ENCODE data around the gene WASF2. TPM values are rescaled to one million over a fixed set of nuclear protein-coding genes. Genes with fewer than 3 reads are reported as not detected.

Gene WASF2, protein sequence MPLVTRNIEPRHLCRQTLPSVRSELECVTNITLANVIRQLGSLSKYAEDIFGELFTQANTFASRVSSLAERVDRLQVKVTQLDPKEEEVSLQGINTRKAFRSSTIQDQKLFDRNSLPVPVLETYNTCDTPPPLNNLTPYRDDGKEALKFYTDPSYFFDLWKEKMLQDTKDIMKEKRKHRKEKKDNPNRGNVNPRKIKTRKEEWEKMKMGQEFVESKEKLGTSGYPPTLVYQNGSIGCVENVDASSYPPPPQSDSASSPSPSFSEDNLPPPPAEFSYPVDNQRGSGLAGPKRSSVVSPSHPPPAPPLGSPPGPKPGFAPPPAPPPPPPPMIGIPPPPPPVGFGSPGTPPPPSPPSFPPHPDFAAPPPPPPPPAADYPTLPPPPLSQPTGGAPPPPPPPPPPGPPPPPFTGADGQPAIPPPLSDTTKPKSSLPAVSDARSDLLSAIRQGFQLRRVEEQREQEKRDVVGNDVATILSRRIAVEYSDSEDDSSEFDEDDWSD
- 2.5 and 3.3 TPM in 2 replicates for polyA plus RNA-seq
- 7.5 and 9.3 TPM in 2 replicates for polyA minus RNA-seq

DNA sequence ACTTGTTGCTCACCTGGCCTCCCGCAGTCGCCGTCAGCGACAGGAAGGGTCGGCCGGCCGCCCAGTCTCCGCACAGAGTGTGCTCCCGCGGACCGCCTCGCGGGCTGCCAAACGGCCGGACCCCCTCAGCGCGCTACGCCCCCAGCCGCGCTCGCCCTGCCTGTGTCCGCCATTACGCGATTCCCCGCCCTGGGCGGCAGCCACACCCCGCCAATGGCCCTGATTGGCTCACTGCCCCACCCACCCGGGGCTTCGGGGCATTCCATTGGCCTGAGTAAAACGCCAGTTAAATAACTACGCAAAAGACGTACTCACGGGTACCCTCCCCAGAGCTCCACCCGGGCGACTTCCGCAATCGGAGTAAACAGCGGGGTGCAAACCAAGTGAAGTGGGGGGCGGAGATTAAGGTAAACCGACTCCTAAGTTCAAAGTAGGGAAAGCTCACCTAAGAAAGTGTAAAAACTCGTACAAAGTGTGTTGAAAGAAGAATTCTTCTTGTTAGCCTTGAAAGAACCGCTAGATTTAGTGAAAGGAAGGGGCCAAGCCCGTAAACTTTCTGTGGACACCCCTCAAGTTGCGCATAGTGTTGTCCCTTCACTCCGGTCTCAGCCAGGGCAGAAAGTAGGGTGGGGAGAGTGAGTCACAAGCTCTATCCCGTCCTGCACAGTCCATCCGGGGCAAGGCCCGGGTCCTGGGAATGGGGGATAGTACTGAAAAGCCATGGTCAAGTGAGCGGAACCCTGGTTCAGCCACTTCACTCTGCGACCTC is at the start of gene WASF2:
Gene WASF2, minus strand, starts transcription at position 195 of the 769 bp plus-strand sequence. CDS start 61,277 bp downstream, outside the sequence.
- Histone ChIP-seq H3K9ac (ENCODE audit: low read length) (peak within 1 kb of the TSS; percentile 68), H3K79me2 (replicated peaks; ENCODE audit: insufficient read depth, low read length) (peaks cover 23% of the 10 kb centered on the region), H3K27ac (ENCODE audit: low read length) (peak within 1 kb of the TSS; percentile 37), H3K4me3 (ENCODE audit: low read length) (peak within 1 kb of the TSS; percentile 100), H3K4me2 (ENCODE audit: low read length) (peak within 1 kb of the TSS; percentile 86), H3K27me3 (ENCODE audit: insufficient read depth, low read depth, low read length) (no peaks in the 10 kb centered on the region), H3K9me2 (ENCODE audit: insufficient read depth, low read length) (no peaks in the 10 kb centered on the region), H3K9me3 (ENCODE audit: low read length) (no peaks in the 10 kb centered on the region), H3F3A (ENCODE audit: insufficient read depth, low read length, poor library complexity, severe bottlenecking) (peaks cover 4% of the 10 kb centered on the region), H4K20me1 (ENCODE audit: insufficient read depth) (no peaks in the 10 kb centered on the region), H3K36me3 (ENCODE audit: insufficient read depth, low read length) (no peaks in the 10 kb centered on the region), H2AFZ (ENCODE audit: low read depth, low read length) (peak within 1 kb of the TSS; percentile 38)
- TF ChIP-seq RAD21 (conservative IDR thresholded peaks at IDR 0.05) (peak; percentile 44), SMC3 (conservative IDR thresholded peaks at IDR 0.05; ENCODE audit: poor library complexity) (peak; percentile 54), MXI1 (conservative IDR thresholded peaks at IDR 0.05; ENCODE audit: poor library complexity, severe bottlenecking) (peak; percentile 53), TAF1 (IDR thresholded peaks at IDR 0.05; ENCODE audit: low read depth) (peak; percentile 86), EZH2 (IDR thresholded peaks at IDR 0.05; ENCODE audit: borderline replicate concordance, insufficient read depth, low read length, poor library complexity, severe bottlenecking) (no peak), POLR2AphosphoS5 (IDR thresholded peaks at IDR 0.05) (peak; percentile 76), EP300 (conservative IDR thresholded peaks at IDR 0.05; ENCODE audit: poor library complexity, severe bottlenecking) (no peak)
- TF ChIP-seq, protein P1, sequence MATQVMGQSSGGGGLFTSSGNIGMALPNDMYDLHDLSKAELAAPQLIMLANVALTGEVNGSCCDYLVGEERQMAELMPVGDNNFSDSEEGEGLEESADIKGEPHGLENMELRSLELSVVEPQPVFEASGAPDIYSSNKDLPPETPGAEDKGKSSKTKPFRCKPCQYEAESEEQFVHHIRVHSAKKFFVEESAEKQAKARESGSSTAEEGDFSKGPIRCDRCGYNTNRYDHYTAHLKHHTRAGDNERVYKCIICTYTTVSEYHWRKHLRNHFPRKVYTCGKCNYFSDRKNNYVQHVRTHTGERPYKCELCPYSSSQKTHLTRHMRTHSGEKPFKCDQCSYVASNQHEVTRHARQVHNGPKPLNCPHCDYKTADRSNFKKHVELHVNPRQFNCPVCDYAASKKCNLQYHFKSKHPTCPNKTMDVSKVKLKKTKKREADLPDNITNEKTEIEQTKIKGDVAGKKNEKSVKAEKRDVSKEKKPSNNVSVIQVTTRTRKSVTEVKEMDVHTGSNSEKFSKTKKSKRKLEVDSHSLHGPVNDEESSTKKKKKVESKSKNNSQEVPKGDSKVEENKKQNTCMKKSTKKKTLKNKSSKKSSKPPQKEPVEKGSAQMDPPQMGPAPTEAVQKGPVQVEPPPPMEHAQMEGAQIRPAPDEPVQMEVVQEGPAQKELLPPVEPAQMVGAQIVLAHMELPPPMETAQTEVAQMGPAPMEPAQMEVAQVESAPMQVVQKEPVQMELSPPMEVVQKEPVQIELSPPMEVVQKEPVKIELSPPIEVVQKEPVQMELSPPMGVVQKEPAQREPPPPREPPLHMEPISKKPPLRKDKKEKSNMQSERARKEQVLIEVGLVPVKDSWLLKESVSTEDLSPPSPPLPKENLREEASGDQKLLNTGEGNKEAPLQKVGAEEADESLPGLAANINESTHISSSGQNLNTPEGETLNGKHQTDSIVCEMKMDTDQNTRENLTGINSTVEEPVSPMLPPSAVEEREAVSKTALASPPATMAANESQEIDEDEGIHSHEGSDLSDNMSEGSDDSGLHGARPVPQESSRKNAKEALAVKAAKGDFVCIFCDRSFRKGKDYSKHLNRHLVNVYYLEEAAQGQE (IDR thresholded peaks at IDR 0.05; ENCODE audit: borderline replicate concordance), result peak; percentile 69
- TF ChIP-seq, protein P2, sequence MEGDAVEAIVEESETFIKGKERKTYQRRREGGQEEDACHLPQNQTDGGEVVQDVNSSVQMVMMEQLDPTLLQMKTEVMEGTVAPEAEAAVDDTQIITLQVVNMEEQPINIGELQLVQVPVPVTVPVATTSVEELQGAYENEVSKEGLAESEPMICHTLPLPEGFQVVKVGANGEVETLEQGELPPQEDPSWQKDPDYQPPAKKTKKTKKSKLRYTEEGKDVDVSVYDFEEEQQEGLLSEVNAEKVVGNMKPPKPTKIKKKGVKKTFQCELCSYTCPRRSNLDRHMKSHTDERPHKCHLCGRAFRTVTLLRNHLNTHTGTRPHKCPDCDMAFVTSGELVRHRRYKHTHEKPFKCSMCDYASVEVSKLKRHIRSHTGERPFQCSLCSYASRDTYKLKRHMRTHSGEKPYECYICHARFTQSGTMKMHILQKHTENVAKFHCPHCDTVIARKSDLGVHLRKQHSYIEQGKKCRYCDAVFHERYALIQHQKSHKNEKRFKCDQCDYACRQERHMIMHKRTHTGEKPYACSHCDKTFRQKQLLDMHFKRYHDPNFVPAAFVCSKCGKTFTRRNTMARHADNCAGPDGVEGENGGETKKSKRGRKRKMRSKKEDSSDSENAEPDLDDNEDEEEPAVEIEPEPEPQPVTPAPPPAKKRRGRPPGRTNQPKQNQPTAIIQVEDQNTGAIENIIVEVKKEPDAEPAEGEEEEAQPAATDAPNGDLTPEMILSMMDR (IDR thresholded peaks at IDR 0.05; ENCODE audit: poor library complexity, severe bottlenecking), result peak; percentile 30

DNA sequence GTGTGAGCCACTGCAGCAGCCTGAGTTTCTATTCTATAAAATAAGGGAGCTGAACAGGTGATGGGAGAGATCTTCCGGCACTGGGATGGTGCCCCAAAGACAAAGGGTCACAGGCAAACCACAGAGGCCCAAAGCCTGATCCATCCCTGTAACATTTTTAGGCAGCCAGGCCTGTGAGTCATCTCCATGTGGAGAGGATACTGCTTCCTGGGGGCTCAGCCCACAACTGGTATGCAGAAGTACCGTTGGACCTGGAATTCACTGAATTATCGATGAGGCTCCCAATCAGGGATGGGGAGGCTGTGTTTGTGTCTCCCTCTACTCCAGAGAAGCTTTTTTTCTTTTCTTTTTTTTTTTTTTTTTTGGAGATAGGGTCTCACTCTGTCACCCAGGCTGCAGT is 48.8 kb upstream of the WASF2 start:
- Histone ChIP-seq H3K4me2 (ENCODE audit: low read length) (no peak overlapping the region), H4K20me1 (ENCODE audit: insufficient read depth) (no peaks in the 10 kb centered on the region), H3K9me2 (ENCODE audit: insufficient read depth, low read length) (no peaks in the 10 kb centered on the region), H3K79me2 (replicated peaks; ENCODE audit: insufficient read depth, low read length) (no peaks in the 10 kb centered on the region), H3K4me3 (ENCODE audit: low read length) (no peak overlapping the region), H2AFZ (ENCODE audit: low read depth, low read length) (no peak overlapping the region), H3K9ac (ENCODE audit: low read length) (no peak overlapping the region), H3K36me3 (ENCODE audit: insufficient read depth, low read length) (no peaks in the 10 kb centered on the region), H3K9me3 (ENCODE audit: low read length) (no peaks in the 10 kb centered on the region), H3F3A (ENCODE audit: insufficient read depth, low read length, poor library complexity, severe bottlenecking) (no peaks in the 10 kb centered on the region), H3K27me3 (ENCODE audit: insufficient read depth, low read depth, low read length) (no peaks in the 10 kb centered on the region), H3K27ac (ENCODE audit: low read length) (no peak overlapping the region)
- TF ChIP-seq SMC3 (conservative IDR thresholded peaks at IDR 0.05; ENCODE audit: poor library complexity), result no peak
- TF ChIP-seq RAD21 (conservative IDR thresholded peaks at IDR 0.05), result no peak
- TF ChIP-seq, protein P2 (IDR thresholded peaks at IDR 0.05; ENCODE audit: poor library complexity, severe bottlenecking), result no peak
- TF ChIP-seq, protein P1 (IDR thresholded peaks at IDR 0.05; ENCODE audit: borderline replicate concordance), result no peak
- TF ChIP-seq EP300 (conservative IDR thresholded peaks at IDR 0.05; ENCODE audit: poor library complexity, severe bottlenecking), result no peak
- TF ChIP-seq POLR2AphosphoS5 (IDR thresholded peaks at IDR 0.05), result no peak
- TF ChIP-seq EZH2 (IDR thresholded peaks at IDR 0.05; ENCODE audit: borderline replicate concordance, insufficient read depth, low read length, poor library complexity, severe bottlenecking), result no peak
- no peak for TF ChIP-seq TAF1 (IDR thresholded peaks at IDR 0.05; ENCODE audit: low read depth)
- TF ChIP-seq MXI1 (conservative IDR thresholded peaks at IDR 0.05; ENCODE audit: poor library complexity, severe bottlenecking), result no peak
